ENCODE data around the gene NNT. TPM values are rescaled to one million over a fixed set of nuclear protein-coding genes. Genes with fewer than 3 reads are reported as not detected.
"Not testable (repeated sequence)": the region's sequence is repeated elsewhere in the genome, so short reads cannot be mapped to it uniquely, and the experiment has no call there.

The NNT gene
- total and polyA plus RNA-seq, 3 experiments from 2014 or later, result 43.5 to 87.3 (median 79.7) TPM

DNA sequence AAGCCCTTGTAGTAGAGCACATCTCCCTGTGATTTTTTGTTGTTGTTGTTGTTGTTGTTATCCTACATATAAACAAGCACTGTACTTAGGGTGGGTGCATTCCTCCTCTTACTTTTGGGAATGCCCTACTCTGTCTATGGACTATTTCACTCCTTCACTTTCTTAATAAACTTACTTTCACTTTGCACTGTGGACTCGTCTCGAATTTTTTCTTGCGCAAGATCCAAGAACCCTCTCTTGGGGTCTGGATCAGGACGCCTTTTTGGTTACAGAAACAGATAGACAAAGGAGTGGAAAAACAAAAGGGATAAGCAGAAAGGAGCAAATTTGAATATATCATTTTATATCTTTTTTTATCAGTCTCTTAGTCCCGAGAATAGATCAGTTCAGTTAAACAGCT lies 31.7 kb upstream of the NNT start:
- Histone ChIP-seq H3K36me3 (ENCODE audit: insufficient read depth, low read length) (no peaks in the 10 kb centered on the region), H3K27ac (ENCODE audit: low read depth, low read length) (no peak overlapping the region), H3K27me3 (ENCODE audit: insufficient read depth, low read length, poor library complexity, severe bottlenecking) (no peaks in the 10 kb centered on the region), H3K9me3 (ENCODE audit: low read length) (no peaks in the 10 kb centered on the region), H3K4me3 (ENCODE audit: low read length) (no peak overlapping the region), H3K4me1 (ENCODE audit: insufficient read depth, low read length) (no peaks in the 10 kb centered on the region)
- H3K36me3 Mint-ChIP-seq, result peaks cover 8 to 12% (median 11%) of the 10 kb centered on the region in 3 donors
- ChIA-PET POLR2A (no interaction called here), CTCF (no interaction called here)
- no peaks in the 10 kb centered on the region for H3K4me1 Mint-ChIP-seq
- no peak overlapping the region for H3K27ac Mint-ChIP-seq
- no peak overlapping the region for H3K4me3 Mint-ChIP-seq
- no peaks in the 10 kb centered on the region for H3K9me3 Mint-ChIP-seq
- H3K27me3 Mint-ChIP-seq, result peaks cover 1 to 3% of the 10 kb centered on the region in 2 donors
- no peak for DNase-seq

DNA sequence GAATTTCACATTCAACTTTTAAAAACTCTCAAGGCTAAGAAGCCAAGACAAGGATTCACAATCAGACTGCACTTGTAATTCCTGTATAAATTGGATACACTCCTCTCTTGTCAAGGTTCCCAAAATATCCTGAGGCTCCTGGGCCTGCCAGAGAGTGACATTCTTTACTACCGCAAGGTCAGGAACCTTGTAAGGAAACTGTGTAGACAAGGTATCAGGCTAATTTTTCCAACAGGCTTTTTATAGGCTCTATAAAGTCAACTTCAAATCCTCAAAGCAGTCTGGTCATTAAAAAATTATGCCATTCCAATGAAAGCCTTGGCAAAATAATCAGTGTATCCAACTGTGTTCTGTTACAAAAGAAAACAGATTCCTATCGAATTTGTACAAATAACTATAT lies 30.6 kb upstream of the NNT start:
- peaks cover 0 to 1% of the 10 kb centered on the region in 2 donors for H3K27me3 Mint-ChIP-seq
- Histone ChIP-seq H3K9me3 (ENCODE audit: low read length) (no peaks in the 10 kb centered on the region), H3K36me3 (ENCODE audit: insufficient read depth, low read length) (no peaks in the 10 kb centered on the region), H3K27ac (ENCODE audit: low read depth, low read length) (no peak overlapping the region), H3K4me1 (ENCODE audit: insufficient read depth, low read length) (no peaks in the 10 kb centered on the region), H3K4me3 (ENCODE audit: low read length) (no peak overlapping the region), H3K27me3 (ENCODE audit: insufficient read depth, low read length, poor library complexity, severe bottlenecking) (no peaks in the 10 kb centered on the region)
- no peak for DNase-seq
- ChIA-PET CTCF (no interaction called here), POLR2A (no interaction called here)
- peaks cover 12 to 15% (median 13%) of the 10 kb centered on the region in 3 donors for H3K36me3 Mint-ChIP-seq
- H3K9me3 Mint-ChIP-seq, result no peaks in the 10 kb centered on the region
- no peak overlapping the region for H3K4me3 Mint-ChIP-seq
- H3K27ac Mint-ChIP-seq, result peak overlapping the region in 1 of 8 donors; percentile 32
- H3K4me1 Mint-ChIP-seq, result peaks cover 0 to 1% (median 0%) of the 10 kb centered on the region in 3 donors

DNA sequence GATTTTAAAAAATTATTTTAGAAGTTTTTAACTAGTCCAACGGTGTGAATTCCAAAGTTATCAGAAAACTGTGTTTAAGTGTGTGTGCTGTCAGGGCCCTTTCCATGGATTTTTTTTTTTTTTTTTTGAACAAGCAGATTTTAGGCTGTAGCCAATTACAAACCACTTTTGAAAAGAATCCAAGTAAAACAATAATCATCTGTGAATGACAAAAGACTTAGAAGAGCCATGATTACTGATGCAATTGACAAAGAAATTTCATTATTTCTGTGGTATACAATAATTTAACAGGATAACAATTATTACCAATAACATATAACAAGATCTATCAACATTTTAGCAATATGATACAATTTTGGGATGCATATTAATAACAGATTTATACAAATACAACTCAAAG lies 29.9 kb upstream of the NNT start:
- Histone ChIP-seq H3K27me3 (ENCODE audit: insufficient read depth, low read length, poor library complexity, severe bottlenecking) (no peaks in the 10 kb centered on the region), H3K4me3 (ENCODE audit: low read length) (no peak overlapping the region), H3K4me1 (ENCODE audit: insufficient read depth, low read length) (no peaks in the 10 kb centered on the region), H3K27ac (ENCODE audit: low read depth, low read length) (no peak overlapping the region), H3K9me3 (ENCODE audit: low read length) (no peaks in the 10 kb centered on the region), H3K36me3 (ENCODE audit: insufficient read depth, low read length) (no peaks in the 10 kb centered on the region)
- POLR2A ChIA-PET, result no interaction called here
- peaks cover 12 to 15% (median 13%) of the 10 kb centered on the region in 3 donors for H3K36me3 Mint-ChIP-seq
- DNase-seq, result no peak
- no peaks in the 10 kb centered on the region for H3K9me3 Mint-ChIP-seq
- peaks cover 0 to 1% of the 10 kb centered on the region in 2 donors for H3K27me3 Mint-ChIP-seq
- CTCF ChIA-PET, result no interaction called here
- peak overlapping the region in 1 of 8 donors; percentile 11 for H3K27ac Mint-ChIP-seq
- no peak overlapping the region for H3K4me3 Mint-ChIP-seq
- peaks cover 0 to 1% (median 0%) of the 10 kb centered on the region in 3 donors for H3K4me1 Mint-ChIP-seq

DNA sequence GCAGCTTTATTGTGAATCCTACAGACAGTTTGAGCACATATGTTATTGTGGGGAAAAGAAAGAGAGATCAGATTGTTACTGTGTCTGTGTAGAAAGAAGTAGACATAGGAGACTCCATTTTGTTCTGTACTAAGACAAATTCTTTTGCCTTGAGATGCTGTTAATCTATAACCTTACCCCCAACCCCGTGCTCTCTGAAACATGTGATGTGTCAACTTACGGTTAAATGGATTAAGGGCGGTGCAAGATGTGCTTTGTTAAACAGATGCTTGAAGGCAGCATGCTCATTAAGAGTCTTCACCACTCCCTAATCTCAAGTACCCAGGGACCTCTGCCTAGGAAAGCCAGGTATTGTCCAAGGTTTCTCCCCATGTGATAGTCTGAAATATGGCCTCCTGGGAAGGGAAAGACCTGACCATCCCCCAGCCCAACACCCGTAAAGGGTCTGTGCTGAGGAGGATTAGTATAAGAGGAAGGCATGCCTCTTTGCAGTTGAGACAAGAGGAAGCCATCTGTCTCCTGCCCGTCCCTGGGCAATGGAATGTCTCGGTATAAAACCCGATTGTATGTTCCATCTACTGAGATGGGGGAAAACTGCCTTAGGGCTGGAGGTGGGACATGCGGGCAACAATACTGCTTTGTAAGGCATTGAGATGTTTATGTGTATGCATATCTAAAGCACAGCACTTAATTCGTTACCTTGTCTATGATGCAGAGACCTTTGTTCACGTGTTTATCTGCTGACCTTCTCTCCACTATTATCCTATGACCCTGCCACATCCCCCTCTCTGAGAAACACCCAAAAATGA lies 22.4 kb upstream of the NNT start:
- H3K36me3 ChIP-seq (ENCODE audit: insufficient read depth, low read length); H3K4me3 ChIP-seq (ENCODE audit: low read length); DNase-seq; H3K4me1 Mint-ChIP-seq; H3K27ac ChIP-seq (ENCODE audit: low read depth, low read length); H3K27me3 Mint-ChIP-seq; POLR2A ChIA-PET; H3K27me3 ChIP-seq (ENCODE audit: insufficient read depth, low read length, poor library complexity, severe bottlenecking); H3K9me3 Mint-ChIP-seq; CTCF ChIA-PET; H3K4me3 Mint-ChIP-seq; H3K4me1 ChIP-seq (ENCODE audit: insufficient read depth, low read length); H3K9me3 ChIP-seq (ENCODE audit: low read length): not testable (repeated sequence)
- H3K36me3 Mint-ChIP-seq, result peaks cover 4 to 25% (median 11%) of the 10 kb centered on the region in 3 donors
- H3K27ac Mint-ChIP-seq, result peak overlapping the region in 1 of 8 donors; percentile 45

DNA sequence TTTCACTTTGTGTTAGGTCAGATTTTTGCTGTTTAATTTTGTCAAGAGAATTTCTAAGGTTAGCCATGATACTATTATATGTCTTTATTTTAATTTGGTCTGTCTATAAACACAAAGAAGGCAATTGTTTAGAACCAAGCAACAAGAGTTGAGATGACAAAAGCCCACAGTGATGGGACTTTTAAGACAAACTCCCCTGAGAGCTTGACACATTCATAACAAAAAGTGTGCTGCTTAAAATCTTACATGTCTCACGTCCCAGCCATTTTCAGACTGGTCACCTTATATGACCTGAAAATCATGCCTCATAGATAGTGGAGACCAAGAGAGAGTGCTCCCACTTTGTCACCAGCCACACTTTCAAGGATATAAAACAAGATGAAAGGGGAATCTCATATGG lies 21.6 kb upstream of the NNT start:
- Mint-ChIP-seq H3K9me3 (no peaks in the 10 kb centered on the region), H3K27ac (peak overlapping the region in 2 of 8 donors; percentile 26 to 45), H3K36me3 (peaks cover 2 to 22% (median 7%) of the 10 kb centered on the region in 3 donors), H3K27me3 (no peaks in the 10 kb centered on the region), H3K4me1 (peaks cover 0 to 4% (median 3%) of the 10 kb centered on the region in 3 donors), H3K4me3 (no peak overlapping the region)
- ChIA-PET POLR2A (no interaction called here), CTCF (no interaction called here)
- H3K27me3 ChIP-seq (ENCODE audit: insufficient read depth, low read length, poor library complexity, severe bottlenecking), result no peaks in the 10 kb centered on the region
- H3K36me3 ChIP-seq (ENCODE audit: insufficient read depth, low read length), result peaks cover 3% of the 10 kb centered on the region
- no peak for DNase-seq
- H3K4me3 ChIP-seq (ENCODE audit: low read length), result no peak overlapping the region
- H3K9me3 ChIP-seq (ENCODE audit: low read length), result no peaks in the 10 kb centered on the region
- no peaks in the 10 kb centered on the region for H3K4me1 ChIP-seq (ENCODE audit: insufficient read depth, low read length)
- H3K27ac ChIP-seq (ENCODE audit: low read depth, low read length), result no peak overlapping the region

DNA sequence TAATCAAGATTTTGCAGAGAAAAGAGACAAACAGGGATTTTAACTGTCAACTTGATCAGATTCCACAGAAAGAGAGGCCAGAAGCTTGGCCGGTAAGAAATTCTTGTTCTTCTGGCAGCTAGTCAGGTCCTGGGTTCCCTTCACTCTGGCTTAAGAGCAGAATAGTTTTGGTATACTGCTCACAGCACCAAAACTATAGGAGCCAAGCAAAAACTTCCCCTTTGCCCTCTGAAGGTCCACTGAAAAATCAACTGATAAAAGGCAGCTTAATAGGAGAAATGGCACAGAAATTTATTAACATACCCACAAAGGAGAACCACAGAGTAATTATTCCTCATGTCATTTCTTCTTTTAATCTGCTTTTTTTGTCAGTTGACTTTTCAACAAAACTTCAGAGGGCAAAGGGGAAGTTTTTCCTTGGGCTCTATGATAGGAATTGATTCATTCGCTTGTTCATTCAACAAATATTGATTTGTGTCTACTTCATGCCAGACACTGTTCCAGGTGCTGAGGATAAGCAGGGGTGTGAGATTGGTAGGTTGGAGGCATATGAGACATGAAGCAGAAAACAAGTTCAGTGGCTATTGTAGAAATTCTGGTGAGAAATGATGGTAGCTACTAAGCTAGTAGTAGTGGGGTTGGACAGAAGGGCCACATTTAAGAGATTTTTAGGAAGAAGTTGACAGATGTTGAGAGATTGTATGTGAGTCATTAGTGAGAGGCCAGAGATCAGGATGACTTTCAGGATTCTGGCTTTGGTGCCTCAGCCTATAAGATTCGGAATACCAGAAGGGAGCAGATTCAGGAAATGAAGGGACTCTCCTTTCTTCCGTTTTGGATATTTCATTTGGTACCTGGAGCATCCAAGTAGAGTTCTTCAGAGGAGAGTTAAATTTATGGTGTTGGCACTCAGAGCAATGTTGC lies 20.6 kb upstream of the NNT start:
- Mint-ChIP-seq H3K36me3 (peaks cover 0 to 19% (median 10%) of the 10 kb centered on the region in 3 donors), H3K4me3 (no peak overlapping the region), H3K9me3 (no peaks in the 10 kb centered on the region)

DNA sequence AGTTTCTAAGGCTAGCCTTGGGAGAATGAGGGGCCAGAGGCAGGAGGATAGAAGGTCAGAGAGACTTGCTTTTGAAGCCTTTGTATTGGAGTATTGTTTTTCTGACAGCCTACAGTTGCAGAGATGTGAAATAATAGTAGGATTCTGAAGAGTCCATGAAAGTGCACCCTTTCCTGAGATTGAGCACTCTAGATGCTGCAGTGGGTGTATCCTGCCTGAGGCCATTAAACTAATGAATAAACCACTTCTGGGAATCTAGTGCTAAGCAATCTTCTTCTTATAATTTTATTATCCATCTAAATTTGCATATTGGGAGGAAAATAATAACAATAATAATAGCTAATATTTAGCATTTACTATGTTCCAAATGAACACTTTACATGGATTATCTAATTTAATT lies 19.3 kb upstream of the NNT start:
- H3K36me3 ChIP-seq (ENCODE audit: insufficient read depth, low read length), result peaks cover 3% of the 10 kb centered on the region
- Mint-ChIP-seq H3K9me3 (no peaks in the 10 kb centered on the region), H3K4me3 (no peak overlapping the region), H3K27me3 (no peaks in the 10 kb centered on the region), H3K4me1 (peaks cover 0 to 3% (median 3%) of the 10 kb centered on the region in 3 donors), H3K27ac (peak overlapping the region in 1 of 8 donors; percentile 59), H3K36me3 (peaks cover 0 to 19% (median 10%) of the 10 kb centered on the region in 3 donors)
- no peak for DNase-seq
- no peak overlapping the region for H3K27ac ChIP-seq (ENCODE audit: low read depth, low read length)
- no peaks in the 10 kb centered on the region for H3K9me3 ChIP-seq (ENCODE audit: low read length)
- H3K4me1 ChIP-seq (ENCODE audit: insufficient read depth, low read length), result no peaks in the 10 kb centered on the region
- no peak overlapping the region for H3K4me3 ChIP-seq (ENCODE audit: low read length)
- H3K27me3 ChIP-seq (ENCODE audit: insufficient read depth, low read length, poor library complexity, severe bottlenecking), result no peaks in the 10 kb centered on the region
- POLR2A ChIA-PET, result no interaction called here
- CTCF ChIA-PET, result no interaction called here

More for the DNA sequence above, 20.6 kb upstream of the NNT start:
- peak overlapping the region in 2 of 8 donors; percentile 4 to 70 for H3K27ac Mint-ChIP-seq
- H3K27me3 ChIP-seq (ENCODE audit: insufficient read depth, low read length, poor library complexity, severe bottlenecking), result no peaks in the 10 kb centered on the region
- no peaks in the 10 kb centered on the region for H3K9me3 ChIP-seq (ENCODE audit: low read length)
- H3K27me3 Mint-ChIP-seq, result no peaks in the 10 kb centered on the region
- peaks cover 0 to 3% (median 3%) of the 10 kb centered on the region in 3 donors for H3K4me1 Mint-ChIP-seq
- no peak overlapping the region for H3K4me3 ChIP-seq (ENCODE audit: low read length)
- no peak for DNase-seq
- H3K27ac ChIP-seq (ENCODE audit: low read depth, low read length), result no peak overlapping the region
- peaks cover 3% of the 10 kb centered on the region for H3K36me3 ChIP-seq (ENCODE audit: insufficient read depth, low read length)
- CTCF ChIA-PET, result no interaction called here
- H3K4me1 ChIP-seq (ENCODE audit: insufficient read depth, low read length), result no peaks in the 10 kb centered on the region
- POLR2A ChIA-PET, result no interaction called here

DNA sequence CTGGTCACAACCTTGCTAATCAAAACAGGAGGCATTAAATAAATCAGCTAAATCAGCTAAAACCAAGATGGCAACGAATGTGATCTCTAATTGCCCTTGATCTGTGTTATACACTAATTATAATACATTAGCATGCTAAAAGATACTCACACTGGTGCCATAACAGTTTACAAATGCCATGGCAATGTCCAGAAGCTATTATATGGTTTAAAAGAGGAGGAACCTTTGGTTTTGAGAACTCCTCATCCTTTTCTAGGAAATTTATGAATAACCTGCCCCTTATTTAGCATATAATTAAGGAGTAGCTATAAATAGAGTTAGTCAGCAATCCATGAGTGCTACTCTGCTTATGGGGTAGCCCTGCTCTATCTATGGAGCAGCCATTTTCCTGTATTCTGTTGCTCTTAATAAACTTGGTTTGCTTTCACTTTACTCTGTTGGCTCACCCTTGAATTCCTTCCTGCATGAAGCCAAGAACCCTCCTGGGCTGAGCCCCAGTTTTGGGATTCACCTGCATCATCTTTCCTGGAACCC lies 18.7 kb upstream of the NNT start:
- no peak for DNase-seq
- no peak overlapping the region for H3K4me3 ChIP-seq (ENCODE audit: low read length)
- no peaks in the 10 kb centered on the region for H3K27me3 Mint-ChIP-seq
- peaks cover 0 to 3% (median 3%) of the 10 kb centered on the region in 3 donors for H3K4me1 Mint-ChIP-seq
- POLR2A ChIA-PET, result no interaction called here
- H3K36me3 Mint-ChIP-seq, result peaks cover 0 to 19% (median 10%) of the 10 kb centered on the region in 3 donors
- H3K4me1 ChIP-seq (ENCODE audit: insufficient read depth, low read length), result no peaks in the 10 kb centered on the region
- no peak overlapping the region for H3K27ac ChIP-seq (ENCODE audit: low read depth, low read length)
- no peak overlapping the region for H3K4me3 Mint-ChIP-seq
- no peaks in the 10 kb centered on the region for H3K9me3 ChIP-seq (ENCODE audit: low read length)
- no peaks in the 10 kb centered on the region for H3K27me3 ChIP-seq (ENCODE audit: insufficient read depth, low read length, poor library complexity, severe bottlenecking)
- peaks cover 3% of the 10 kb centered on the region for H3K36me3 ChIP-seq (ENCODE audit: insufficient read depth, low read length)
- H3K27ac Mint-ChIP-seq, result no peak overlapping the region
- CTCF ChIA-PET, result no interaction called here
- no peaks in the 10 kb centered on the region for H3K9me3 Mint-ChIP-seq

All from CD8-positive, alpha-beta memory T cell (primary cell).